Eye (tissue), 1 donor: ENCODE results near the gene PDE8B.

ENCODE experiments used
- DNase-seq: peaks from one replicate; pipeline ENCODE4 v3.0.0-alpha.2; 2015

PDE8B gene

GRCh38 chr5:77295863-77296378 lies 85.4 kb downstream of the PDE8B start:
- DNase-seq = no peak

- no peak for DNase-seq
Measured at GRCh38 chr5:77298146-77298545, 87.7 kb downstream of the PDE8B start.

DNA sequence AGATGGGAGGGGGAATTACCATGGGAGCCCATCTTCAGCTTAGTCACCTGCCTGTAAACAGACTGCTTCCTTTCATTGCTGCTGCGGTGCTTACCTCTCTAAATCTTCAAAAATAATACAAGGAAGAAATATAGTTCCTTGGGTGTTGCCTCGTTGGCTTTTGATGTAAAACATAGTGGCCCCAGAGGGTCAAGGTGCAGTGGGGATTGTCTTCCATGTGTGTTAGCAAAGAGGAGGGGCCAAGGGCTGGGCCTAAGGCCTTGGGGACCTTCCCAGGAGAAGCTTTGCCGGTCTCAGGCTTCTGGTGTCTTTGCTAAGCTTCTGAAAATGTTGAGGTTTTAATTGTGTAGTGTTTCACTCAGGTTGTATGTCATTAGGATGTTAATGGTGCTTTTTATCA lies 90.0 kb downstream of the PDE8B start:
- no peak for DNase-seq

DNA sequence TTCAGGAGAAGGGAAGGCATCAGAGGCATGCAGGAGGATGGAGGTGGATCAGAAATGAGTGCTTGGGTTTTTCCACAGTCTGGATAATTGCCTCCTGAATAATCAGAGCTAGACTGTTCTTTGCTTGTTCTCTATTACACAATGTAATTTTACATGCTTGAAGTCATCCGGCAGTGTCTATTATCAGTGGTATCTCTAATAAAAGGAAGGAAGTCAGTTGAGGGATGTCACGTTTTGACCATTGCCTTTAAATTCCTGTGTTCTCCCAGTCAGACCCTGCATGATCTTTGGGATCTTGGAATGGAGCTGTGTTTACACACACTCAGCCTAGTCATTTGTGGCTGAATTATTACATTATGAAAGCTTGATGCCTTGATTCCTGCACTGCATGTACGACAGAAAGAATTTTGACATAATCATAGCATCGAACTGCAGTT lies 91.0 kb downstream of the PDE8B start:
- DNase-seq = no peak

DNA sequence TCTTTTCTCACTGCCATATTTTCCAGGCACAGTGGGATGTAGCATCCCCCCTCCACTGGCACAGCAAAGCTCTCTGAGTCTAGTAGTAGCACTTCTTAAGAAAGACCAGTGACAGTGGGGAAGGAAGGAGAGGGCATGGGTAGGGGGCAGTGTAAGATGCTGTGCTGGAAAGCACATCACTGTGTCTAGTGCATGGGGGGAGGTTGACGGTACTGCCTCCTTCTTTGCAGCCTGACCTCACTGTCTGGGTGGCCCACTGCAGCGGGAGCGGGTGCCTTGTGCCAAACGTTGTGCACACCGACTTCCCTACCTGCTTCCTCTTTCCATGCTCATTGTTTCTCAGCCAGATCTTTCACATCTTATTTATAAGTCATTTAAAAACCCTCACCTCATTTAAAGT lies 91.8 kb downstream of the PDE8B start:
- DNase-seq = no peak

GRCh38 chr5:77302653-77303052 lies 92.2 kb downstream of the PDE8B start:
- no peak for DNase-seq

- DNase-seq = no peak
Measured at GRCh38 chr5:77304388-77304787, 93.9 kb downstream of the PDE8B start.

DNA sequence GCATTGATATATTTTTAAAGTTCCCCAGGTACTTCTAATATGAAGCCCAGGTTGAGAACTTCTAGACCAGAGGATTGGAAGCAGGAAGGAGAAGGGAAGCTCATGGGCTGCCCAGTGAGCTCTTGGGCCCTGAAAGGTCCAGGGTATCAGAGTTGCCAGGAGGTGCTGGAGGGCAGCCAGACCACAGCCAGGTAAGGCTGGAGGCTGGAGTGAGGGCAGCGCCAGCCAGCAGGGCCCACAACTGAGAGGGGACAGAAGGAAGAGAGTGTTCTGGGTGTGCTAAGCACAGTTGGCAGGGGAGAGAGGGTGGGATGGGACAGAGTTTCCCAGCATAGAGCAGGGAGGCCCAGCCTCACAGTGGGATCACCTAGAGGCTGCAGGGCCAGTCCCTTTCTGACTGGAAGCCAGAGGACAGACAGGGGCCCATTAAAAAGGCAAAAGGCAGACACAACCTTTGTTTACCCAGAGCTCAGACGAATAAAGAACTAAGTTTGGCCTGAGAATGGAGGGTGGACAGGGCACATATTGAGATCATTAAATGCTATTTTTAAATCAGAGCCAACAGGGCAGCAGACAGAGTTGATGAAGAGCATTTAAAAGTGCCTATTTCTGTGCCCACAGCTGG lies 94.9 kb downstream of the PDE8B start:
- DNase-seq = no peak

- no peak for DNase-seq
Measured at GRCh38 chr5:77305956-77306355, 95.5 kb downstream of the PDE8B start.

- DNase-seq = no peak
Measured at GRCh38 chr5:77306531-77306930, 96.1 kb downstream of the PDE8B start.

DNA sequence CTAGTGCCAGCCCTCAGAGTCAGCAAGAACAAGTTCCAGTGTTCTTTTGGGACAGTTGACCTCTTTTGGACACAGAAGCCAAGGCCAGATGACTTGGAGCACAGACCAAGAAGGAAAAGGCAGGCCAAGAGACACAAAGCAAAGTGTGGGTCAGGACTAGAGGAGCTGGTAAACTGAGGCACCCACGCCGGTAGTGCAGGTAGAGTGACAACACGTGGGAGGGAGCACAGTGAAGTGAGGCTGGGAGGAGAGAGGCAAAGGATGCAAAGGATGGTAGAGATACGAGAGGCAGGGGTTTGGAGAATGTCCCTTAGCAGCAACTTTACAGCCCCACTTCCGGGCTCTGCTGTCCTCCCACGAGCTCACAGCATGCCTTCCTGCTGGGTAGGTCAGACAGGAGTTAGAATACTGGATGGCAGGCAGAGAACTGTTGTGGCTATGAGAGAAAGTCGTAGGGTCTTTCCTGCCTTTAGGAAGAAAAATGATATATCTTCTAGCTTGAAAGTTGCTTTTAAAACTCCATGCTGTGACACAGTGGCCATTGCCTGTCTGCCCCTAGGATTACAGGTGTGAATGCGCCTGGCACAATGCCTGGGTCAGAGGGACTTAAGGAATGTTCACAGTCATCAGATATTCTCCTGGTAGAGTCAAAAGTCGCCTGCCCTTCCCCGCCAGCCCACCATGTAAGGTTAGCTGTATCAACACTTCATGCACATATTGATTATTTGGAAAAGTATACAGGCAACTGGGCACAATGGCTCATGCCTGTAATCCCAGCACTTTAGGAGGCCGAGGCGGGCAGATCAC lies 97.9 kb downstream of the PDE8B start:
- no peak for DNase-seq

DNA sequence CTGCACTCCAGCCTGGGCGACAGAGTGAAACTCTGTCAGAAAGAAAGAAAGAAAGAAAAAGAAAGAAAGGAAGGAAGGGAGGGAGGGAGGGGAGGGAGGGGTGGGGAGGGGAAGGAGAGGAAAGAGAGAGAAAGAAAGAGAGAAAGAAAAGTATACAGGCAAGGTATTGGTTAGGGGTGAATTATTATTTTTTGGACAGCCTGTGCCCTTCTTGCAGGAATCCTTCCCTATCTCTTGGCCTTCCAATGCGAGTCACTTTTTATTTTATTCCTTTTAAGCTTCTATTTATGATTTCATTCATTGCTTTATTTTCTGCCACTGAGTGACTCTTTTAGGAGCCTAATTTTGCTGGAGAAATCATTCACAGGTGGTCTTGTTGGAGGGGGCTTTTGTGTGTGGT lies 98.7 kb downstream of the PDE8B start:
- no peak for DNase-seq

DNA sequence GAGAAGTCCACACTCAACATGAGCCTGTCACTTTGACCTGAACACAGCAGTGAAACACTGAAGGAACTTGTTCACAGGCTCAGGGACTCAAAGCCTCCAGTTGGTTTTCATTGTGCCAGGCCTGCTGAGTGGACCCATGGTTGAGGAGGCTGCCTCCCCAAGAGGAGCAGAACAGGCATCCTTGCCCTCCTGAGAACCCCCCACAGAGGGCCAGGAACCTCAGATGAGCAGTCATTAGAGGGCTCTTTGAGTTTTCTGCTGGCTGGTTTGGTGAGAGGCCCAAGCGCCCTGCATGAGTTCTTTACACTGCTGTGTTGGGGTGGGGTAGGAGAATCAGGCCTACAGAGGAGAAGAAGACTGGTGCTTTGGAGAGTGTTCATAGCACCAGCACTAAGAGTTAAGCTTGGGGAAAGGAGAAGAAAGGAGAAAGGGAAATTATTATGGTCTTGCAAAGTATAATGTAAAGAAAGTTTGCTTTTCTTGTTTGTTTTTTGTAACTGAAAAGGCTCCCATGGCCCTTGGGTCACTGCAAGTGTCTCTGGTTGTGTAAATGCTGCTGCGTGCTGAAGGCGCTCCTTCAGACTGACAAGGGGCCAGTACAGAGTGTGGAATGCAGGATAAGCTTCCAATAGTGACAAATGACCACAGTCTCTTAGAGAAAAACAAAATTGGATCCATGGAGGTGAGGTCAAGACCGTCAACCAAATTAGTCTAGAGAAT lies 100.2 kb downstream of the PDE8B start:
- DNase-seq = no peak

DNA sequence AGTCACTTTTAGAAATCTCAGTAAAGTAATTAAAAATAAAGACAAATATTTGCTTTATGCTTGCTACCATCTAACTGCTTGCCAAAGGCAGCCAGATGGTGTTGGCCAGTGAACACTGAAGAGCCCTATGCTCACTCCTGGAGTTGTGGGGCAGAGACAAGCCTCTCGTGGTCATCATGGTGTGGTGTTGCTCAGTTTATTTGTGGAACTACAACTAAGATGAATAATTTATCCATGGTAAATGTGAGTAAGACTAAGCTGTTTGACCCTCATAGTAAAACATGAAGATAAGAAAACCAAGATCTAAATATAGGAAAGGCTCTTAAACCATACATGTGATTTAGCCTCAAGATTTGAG lies 100.7 kb downstream of the PDE8B start:
- DNase-seq = no peak

- no peak for DNase-seq
Measured at GRCh38 chr5:77312413-77312812, 101.9 kb downstream of the PDE8B start.

DNA sequence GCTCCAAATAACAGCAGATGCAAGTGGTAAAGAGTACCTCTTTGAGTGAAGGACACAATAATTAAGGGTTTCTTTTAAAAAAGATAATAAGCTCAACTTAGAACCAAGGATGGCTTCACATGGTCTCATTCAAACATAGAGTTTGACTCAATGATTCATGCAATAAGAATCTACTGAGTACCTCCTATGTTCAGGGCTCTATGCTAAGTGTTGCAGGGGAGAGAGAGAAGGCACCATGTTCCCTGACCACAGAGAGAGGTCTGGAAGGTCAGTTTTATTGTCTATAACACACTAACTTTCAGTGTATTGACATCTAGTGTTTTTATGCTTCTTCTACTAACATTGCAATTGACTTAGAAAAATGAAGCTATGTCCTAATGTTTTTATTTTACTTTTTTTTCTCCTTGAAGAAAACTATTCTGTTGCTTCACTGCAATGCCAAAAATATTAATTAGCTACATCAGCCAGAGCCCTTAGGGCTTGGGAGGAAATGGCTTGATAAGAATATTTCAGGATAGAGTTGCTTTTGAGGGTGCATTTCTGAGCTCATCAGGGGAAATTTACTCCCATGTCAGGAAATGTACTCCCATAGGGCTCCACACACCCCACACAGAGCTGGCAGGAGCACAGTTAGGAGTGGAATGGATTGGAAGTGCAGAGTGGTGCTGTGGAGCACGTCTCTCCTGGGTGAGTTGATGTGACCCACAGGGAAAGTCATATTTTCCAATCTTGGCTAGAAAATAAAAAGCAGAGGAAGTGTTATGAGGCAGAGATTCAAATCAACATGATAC lies 106.6 kb downstream of the PDE8B start:
- DNase-seq = no peak

GRCh38 chr5:77318060-77318459 lies 107.6 kb downstream of the PDE8B start:
- no peak for DNase-seq

- DNase-seq = no peak
Measured at GRCh38 chr5:77319117-77319804, 108.8 kb downstream of the PDE8B start.

GRCh38 chr5:77321793-77322394 lies 111.4 kb downstream of the PDE8B start:
- no peak for DNase-seq

DNA sequence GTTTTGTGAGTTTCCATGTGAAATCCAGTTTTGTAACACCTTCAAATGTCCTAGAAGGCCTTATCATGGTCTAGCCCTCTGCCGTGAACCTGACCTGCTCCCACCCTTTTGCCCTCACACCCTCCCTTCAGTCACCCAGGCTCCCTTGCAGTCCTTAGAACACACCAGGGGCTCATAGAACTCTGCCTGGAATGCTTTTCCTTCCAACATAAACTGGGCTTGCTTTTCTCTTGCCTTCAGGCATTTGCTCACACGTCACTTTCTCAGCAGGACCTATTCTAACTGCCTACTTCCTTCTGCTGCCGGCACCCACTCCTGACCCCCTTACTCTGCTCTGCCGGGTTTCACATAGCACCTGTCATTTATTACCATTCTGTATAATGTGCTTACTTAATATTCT lies 111.9 kb downstream of the PDE8B start:
- DNase-seq = no peak

DNA sequence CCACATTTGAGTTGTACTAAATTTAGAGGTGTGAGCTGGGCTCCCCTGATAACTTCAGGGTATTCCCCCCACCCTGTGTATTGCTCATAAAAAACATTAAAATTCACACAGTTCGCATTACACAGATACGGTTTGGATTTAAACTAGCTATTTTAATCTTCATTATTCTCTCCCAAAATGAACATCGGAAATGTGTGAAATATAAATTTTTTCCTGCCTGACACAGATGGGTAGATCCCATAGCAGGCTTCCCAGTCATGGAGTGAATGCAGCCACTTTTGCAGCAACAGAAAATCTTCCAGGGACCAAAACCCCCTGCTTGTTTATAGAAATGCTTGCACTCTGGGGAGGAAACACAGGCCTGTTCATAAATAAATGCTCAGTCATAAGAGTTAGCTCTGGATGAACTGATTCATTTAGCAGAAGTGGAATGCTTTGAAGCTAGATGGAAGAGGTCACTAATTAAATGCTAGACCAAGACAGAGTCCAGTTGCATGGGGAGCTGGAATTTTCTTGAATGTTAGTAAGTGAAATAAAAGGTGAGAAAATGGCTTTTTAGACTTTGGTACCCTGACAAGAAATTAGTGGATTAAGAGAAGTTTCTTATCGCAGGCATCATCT lies 115.6 kb downstream of the PDE8B start:
- peak; percentile 45 for DNase-seq
